Activated CD4-positive, CD25-positive, alpha-beta regulatory T cell treated with anti-CD3 and anti-CD28 coated beads, Interleukin-2, amount 50 U/mL, for 72 hours (primary cell): ENCODE results near the gene SFMBT2.

Experiments used
- DNase-seq: peaks from one replicate; pipeline ENCODE4 v3.0.0; 2021

SFMBT2 gene

GRCh38 chr10:7424919-7425318 lies 14.1 kb upstream of the SFMBT2 start:
- no peak for DNase-seq

- DNase-seq: no peak
Measured at GRCh38 chr10:7424315-7424714, 13.5 kb upstream of the SFMBT2 start.

GRCh38 chr10:7423521-7423920 lies 12.7 kb upstream of the SFMBT2 start:
- no peak for DNase-seq

GRCh38 chr10:7421526-7421925 lies 10.7 kb upstream of the SFMBT2 start:
- DNase-seq: no peak

- DNase-seq: no peak
Measured at GRCh38 chr10:7419998-7420397, 9.2 kb upstream of the SFMBT2 start.

- DNase-seq: no peak
Measured at GRCh38 chr10:7417807-7418206, 7.0 kb upstream of the SFMBT2 start.

GRCh38 chr10:7417103-7417623 lies 6.3 kb upstream of the SFMBT2 start:
- DNase-seq: no peak

- DNase-seq: no peak
Measured at GRCh38 chr10:7414766-7415165, 3.9 kb upstream of the SFMBT2 start.

- no peak for DNase-seq
Measured at GRCh38 chr10:7412928-7413282, 2.1 kb upstream of the SFMBT2 start.

- DNase-seq: peak; percentile 39
Measured at GRCh38 chr10:7412237-7412927, 1.5 kb upstream of the SFMBT2 start.

GRCh38 chr10:7411671-7412128 lies 866 bp upstream of the SFMBT2 start:
- peak; percentile 39 for DNase-seq

- DNase-seq: peak; percentile 52
Measured at GRCh38 chr10:7410301-7410861, 453 bp downstream of the SFMBT2 start.

- DNase-seq: no peak
Measured at GRCh38 chr10:7409732-7410168, 1.1 kb downstream of the SFMBT2 start.

- DNase-seq: peak; percentile 51
Measured at GRCh38 chr10:7409045-7409731, 1.6 kb downstream of the SFMBT2 start.

- DNase-seq: peak; percentile 52
Measured at GRCh38 chr10:7408291-7409044, 2.4 kb downstream of the SFMBT2 start.

- peak; percentile 40 for DNase-seq
Measured at GRCh38 chr10:7407368-7408290, 3.2 kb downstream of the SFMBT2 start.

- DNase-seq: no peak
Measured at GRCh38 chr10:7406712-7407333, 4.0 kb downstream of the SFMBT2 start.

- no peak for DNase-seq
Measured at GRCh38 chr10:7405637-7406036, 5.2 kb downstream of the SFMBT2 start.

- no peak for DNase-seq
Measured at GRCh38 chr10:7403620-7404019, 7.2 kb downstream of the SFMBT2 start.

- no peak for DNase-seq
Measured at GRCh38 chr10:7401782-7402181, 9.1 kb downstream of the SFMBT2 start.

- DNase-seq: no peak
Measured at GRCh38 chr10:7401156-7401555, 9.7 kb downstream of the SFMBT2 start.
